Kidney glomerular epithelial cell (primary cell): ENCODE measurements around the gene AXIN1.

Experiments
- DNase-seq: peaks from one replicate; lab custom pipeline; 2025; lab: John Stamatoyannopoulos, UW

The AXIN1 gene

GRCh38 chr16:297832-298231, 54.7 kb downstream of the AXIN1 start:
- DNase-seq: no peak

DNA sequence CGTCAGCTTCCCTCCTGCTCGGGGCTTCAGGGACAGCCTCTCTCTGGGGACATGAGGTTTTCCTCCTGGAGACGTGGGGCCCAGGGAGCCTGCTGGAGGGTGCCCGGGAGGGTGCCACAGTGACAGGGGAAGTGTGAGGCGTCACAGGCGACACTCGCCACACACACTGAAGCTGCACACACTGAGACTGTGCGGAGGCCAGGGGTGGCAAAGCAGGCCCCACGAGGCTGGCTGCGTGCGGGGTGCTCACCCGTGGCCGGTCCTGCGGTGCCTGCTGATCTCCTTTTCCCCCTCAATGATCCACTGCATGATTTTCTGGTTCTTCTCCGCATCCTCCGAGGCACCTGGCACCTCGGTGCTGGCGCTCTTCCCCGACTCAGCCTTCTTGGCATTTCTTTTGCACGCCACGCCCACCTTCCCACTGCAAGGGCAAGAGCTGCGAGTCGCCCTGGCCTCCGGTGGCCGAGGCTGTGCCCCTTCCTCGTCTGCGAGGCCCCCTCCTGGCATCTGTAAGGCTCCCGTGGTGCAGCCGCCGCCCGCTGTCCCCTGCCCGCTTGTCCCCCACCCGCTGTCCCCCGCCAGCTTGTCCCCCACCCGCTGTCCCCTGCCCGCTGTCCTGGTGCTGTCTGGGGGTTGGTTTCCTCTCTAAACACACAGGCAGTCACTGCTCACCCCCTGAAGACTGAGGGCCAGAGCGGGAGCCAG, 55.6 kb downstream of the AXIN1 start:
- DNase-seq: no peak

DNA sequence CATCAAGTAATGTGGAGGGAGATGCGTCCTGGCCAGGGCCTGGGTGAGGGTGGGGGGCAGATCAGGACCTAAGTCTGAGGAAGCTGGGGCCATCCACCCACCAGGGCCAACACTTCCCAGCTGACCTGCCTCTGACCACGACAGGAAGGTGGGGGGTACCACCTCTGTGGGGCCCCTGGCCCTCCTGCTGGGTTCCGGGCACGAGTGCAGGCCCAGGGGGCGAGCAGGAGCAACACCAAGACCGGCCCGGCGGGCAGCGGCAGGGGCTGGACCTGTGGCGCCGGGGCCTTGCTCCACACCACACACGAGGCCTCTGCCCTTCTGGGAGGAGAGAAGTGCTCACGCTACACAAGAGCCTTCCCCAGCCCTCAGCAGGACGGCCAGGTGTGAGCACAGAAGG, 56.2 kb downstream of the AXIN1 start:
- DNase-seq: no peak

DNA sequence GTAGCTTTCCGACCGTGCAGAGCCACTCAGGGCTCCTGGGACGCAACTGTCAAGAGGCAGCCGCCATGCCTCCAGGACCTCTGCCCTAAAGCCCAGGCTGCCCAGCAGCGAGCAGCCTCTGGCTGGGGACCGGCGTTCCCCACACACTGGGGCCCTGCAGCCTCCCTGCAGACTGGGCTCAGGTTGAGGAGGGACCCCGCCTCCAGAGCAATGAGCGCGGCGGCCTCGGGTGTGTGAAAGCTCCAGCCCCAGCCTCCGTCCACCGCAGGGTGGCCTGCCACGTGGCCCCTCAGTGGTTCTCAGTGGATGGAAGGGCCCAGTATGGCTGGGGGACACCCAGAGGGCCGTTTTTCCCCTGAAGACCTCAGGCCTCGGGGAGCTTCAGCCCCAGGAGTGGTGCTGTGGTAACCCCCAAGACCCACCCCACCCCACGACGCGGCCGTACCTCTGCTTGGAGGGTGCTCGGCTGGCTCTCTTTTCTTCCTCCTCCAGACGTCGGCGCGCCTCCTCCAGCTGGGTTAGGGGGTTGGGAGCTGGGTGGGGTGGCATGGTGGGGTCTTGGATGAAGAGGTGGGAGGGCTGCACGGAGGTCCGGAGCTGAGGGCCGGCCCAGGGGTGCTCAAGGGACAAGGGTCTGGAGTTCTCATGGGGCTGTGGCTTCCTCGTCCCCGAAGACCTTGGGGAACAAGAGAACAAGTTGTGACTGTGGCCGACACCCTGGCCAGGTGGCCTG, 59.3 kb downstream of the AXIN1 start:
- no peak for DNase-seq

GRCh38 chr16:291539-291938, 61.0 kb downstream of the AXIN1 start:
- no peak for DNase-seq

GRCh38 chr16:290681-291405, 61.7 kb downstream of the AXIN1 start:
- DNase-seq: no peak

- no peak for DNase-seq
Observed at GRCh38 chr16:290015-290680, 62.4 kb downstream of the AXIN1 start.

- no peak for DNase-seq
Observed at GRCh38 chr16:289395-289997, 63.0 kb downstream of the AXIN1 start.

DNA sequence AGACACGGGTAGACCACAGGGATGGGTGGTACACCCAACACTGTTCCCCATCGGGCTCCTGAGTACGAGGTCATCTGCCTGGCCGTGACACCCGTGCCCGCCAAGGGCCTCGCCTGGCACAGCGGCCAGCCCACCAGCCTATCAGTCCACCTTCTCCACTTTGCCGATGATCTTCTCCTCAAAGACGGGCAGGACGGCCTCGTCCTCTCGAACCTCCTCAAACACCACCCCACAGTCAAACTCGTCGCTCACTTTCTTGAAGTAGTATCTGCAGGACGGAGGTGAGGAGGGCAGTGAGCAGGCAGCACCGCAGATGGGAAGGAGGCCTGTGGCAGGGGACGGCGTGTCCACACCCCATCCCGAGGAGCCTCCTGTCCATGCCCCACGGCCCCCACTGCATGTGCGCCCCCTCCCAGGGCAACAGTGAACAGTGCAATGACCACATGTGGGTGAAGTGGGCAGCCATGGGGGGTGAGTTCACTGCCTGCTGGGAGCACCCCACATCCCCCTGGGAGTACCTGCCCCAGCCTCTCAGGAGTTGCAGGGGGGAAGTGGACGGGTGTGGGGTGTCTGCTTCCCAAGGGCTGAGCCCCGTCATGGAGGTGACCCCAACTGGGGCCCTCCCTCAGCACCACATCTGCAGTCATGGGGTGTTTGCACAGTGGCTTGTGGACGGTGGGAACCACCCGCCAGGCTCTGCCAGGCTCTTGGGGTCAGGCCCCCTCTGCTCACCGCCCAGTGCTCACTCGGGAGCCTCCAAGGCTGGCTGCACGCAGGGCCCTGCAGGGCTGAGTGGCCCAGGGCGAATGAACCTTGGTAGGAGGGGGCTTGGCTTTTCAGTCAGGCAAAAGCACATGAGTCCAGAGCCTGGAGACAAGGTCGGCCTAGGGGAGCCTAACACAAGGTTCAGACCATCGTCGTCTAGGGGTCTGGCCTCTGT, 64.3 kb downstream of the AXIN1 start:
- no peak for DNase-seq

DNA sequence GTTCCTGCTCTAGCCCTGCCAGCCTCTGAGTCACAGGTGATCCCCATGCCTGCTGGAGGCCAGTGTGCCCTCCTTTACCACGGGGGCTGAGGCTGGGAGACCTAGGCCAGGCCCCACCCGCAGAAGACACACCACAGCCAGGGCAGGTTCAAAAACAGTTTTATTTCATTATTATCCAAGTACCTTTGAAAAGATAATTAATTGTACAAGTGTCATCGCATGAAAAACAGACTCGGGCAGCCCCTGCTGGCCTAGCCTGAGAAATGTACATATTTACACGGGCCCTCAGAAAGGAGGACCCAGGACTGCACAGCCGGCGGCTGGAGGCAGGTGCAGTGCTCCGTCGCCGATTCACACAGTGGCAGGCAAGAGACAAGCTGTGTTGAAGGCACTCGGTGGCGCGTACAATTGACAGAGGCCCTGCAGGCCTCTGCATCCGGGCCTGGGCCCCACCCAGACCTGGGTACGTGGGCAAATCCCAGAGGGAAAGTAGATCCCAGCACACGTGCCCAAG, 65.2 kb downstream of the AXIN1 start:
- DNase-seq: no peak

DNA sequence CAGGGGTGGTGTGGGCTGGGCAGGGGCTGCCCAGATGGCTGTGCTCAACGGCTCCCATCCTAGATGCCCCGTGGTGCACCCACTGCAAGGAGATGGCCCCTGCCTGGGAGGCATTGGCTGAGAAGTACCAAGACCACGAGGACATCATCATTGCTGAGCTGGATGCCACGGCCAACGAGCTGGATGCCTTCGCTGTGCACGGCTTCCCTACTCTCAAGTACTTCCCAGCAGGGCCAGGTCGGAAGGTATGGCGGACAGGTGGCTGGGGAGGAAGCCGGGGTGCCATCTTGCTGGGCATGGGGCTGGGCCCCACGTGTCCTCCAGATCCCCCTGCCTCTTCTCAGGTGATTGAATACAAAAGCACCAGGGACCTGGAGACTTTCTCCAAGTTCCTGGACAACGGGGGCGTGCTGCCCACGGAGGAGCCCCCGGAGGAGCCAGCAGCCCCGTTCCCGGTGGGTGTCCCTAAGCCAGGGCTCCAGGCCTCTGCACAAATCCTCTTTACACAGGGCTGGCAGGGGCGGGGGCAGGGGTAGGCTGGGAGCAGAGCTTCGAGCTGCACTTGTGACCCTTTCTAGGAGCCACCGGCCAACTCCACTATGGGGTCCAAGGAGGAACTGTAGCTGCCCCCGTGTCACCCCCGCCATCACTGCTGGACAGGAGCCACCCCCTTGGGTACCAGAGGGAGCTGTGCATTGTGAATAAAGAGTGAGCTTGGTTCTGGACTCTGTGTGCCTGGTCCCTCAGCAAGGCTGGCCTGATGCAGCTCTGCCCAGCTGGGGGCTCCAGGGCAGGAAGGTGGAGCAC, 65.8 kb downstream of the AXIN1 start:
- DNase-seq: no peak

DNA sequence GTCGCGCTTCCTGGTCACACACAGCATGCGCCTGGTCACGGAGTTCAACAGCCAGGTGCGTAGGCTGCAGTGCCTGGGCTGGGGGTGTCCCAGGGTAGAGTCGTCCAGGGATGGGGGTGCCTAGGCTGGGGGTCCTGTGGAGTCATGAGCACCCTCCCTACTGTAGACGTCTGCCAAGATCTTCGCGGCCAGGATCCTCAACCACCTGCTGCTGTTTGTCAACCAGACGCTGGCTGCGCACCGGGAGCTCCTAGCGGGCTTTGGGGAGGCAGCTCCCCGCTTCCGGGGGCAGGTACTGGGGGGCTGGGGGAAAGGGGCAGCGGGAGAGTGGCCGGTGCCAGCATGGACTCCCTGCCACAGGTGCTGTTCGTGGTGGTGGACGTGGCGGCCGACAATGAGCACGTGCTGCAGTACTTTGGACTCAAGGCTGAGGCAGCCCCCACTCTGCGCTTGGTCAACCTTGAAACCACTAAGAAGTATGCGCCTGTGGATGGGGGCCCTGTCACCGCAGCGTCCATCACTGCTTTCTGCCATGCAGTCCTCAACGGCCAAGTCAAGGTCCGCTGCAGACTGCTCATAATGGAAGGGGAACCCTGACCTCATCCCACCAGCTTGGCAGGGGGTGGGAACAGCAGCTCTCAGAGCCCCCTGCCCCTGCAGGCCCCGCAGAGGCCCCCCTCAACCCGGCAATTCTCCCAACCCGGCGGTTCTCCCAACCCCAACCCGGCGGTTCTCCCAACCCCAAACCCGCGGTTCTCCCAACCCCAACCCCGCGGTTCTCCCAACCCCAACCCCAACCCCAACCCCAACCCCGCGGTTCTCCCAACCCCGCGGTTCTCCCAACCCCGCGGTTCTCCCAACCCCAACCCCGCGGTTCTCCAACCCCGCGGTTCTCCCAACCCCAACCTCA, 67.1 kb downstream of the AXIN1 start:
- DNase-seq: no peak

- no peak for DNase-seq
Observed at GRCh38 chr16:284204-285120, 68.1 kb downstream of the AXIN1 start.

DNA sequence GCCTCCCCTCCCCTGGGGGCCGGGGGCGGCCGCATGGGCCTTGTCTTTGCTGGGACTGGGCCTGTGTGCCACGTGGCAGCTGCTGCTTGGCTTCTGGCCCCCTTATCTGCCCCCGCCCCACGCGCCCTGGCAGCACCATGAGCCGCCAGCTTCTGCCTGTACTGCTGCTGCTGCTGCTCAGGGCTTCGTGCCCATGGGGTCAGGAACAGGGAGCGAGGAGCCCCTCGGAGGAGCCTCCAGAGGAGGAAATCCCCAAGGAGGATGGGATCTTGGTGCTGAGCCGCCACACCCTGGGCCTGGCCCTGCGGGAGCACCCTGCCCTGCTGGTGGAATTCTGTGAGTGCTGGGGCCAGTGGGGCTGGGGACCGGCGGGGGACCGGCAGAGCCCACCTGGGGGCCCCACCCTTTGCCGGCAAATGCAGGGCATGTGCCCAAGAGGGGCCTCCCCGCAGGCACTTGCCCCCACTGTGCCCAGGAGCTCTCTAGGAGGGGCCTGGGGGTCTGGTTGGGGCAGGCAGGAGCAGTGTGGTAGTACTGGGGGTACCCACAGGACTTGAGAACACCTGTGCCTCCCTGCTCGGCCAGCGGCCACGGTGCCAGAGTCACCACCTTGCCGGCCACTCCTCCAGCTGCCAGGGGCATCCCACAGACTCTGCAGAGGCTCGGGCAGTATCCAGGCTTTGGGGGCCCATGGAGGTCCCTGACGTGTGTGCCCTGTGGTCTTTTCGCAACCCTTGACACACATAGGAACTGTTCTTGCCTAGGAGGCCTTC, 69.3 kb downstream of the AXIN1 start, which contains the start of gene PDIA2:
Gene PDIA2, plus strand, starts transcription at position 132 of the 773 bp plus-strand sequence. Its CDS starts 6 bp downstream, at position 138.
- DNase-seq: no peak

- DNase-seq: no peak
Observed at GRCh38 chr16:282491-282890, 70.0 kb downstream of the AXIN1 start.

DNA sequence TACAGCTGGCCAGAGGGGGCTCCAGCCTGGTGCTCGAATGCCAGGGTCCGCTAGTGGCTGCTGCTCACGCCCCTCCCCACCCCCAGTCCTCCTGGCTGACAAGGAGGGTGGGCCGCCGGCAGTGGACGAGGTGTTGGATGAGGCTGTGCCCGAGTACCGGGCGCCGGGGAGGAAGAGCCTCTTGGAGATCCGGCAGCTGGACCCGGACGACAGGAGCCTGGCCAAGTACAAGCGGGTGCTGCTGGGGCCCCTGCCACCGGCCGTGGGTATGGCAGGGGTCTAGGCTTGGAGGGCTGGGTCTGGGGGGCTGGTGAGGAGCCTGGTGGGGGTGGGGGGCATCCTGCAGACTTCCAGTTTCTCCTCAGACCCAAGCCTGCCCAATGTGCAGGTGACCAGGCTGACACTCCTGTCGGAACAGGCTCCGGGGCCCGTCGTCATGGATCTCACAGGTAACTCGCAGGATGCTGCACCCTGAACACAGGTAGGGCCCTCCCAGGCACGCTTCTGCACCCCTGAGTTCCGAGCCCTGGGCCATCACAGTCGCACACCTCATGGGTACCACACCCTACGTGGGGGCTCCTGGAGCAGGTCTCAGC, 70.8 kb downstream of the AXIN1 start:
- DNase-seq: no peak
